ENCODE results near the gene HOXA9.

- TF ChIP-seq CTCF (conservative IDR thresholded peaks at IDR 0.05; ENCODE audit: low read depth, low read length) (no peak), USF2 (IDR thresholded peaks at IDR 0.05; ENCODE audit: low read depth, low read length) (no peak), POLR2A (IDR thresholded peaks at IDR 0.05; ENCODE audit: low read depth, low read length) (no peak), MAFK (IDR thresholded peaks at IDR 0.05; ENCODE audit: low read depth, low read length) (no peak), MAZ (IDR thresholded peaks at IDR 0.05; ENCODE audit: borderline replicate concordance, low read depth, low read length) (no peak), SMC3 (IDR thresholded peaks at IDR 0.05; ENCODE audit: low read depth, low read length) (no peak), CEBPB (IDR thresholded peaks at IDR 0.05; ENCODE audit: low read depth, low read length) (no peak)
Observed at GRCh38 chr7:27177795-27178320, 12.5 kb upstream of the HOXA9 start.

All from IMR-90 (cell line).